NCI-H82 (cell line): ENCODE data around the gene MOCS3.
"Not testable (repeated sequence)": the region's sequence is repeated elsewhere in the genome, so short reads cannot be mapped to it uniquely, and the experiment has no call there.

Source experiments
- DNase-seq: peaks from one replicate; lab custom pipeline; 2025; lab: John Stamatoyannopoulos, UW

MOCS3 gene

DNA sequence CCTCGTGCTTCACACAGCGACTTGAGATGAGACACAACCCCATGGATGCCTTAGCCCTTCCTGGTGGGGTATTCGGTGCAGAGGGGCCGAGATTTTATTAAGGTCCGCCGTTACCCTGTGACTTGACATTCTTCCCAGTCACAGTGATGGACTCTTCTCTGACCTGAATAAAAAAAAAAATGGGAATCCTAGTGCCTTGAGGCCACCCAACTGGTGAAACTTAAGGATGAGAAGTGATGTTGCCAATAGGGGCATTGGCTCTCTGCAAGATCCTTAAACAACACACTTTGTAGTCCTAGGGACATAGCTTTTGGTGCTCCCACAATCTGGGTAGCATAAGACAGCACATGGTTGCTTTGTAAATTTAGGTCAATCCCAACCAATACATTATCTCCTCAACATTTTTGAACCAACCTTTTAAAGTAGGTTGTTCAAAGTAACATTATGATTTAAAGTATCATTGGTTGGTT is 26.6 kb upstream of the MOCS3 start:
- peak; percentile 59 for DNase-seq

DNA sequence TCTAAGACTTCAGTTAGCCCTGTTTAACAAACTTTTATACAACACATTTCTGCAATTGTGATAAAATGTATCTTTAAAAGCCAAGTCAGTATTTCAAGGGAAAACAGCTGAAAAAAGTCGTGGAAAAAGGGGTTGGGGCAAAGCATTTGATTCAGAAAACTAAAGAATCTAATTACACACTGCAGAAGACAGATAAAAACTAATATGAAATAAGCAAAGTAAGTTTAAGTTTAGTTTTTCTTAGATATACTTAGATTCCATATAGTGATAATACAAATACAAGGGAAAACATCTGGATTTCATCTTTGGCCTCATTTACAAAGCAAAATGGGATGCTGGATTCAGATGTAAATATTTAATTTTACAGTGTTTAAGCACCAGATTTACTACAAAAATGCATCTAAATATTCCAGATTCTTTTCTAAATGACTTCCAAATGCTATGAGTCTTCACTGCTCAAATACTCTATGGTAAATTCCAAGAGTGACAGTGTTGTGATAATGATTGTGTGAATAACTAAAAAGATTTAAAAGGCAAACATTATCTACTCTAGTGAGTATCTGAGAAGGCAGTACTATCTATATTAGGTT is 25.8 kb upstream of the MOCS3 start:
- DNase-seq: no peak

DNA sequence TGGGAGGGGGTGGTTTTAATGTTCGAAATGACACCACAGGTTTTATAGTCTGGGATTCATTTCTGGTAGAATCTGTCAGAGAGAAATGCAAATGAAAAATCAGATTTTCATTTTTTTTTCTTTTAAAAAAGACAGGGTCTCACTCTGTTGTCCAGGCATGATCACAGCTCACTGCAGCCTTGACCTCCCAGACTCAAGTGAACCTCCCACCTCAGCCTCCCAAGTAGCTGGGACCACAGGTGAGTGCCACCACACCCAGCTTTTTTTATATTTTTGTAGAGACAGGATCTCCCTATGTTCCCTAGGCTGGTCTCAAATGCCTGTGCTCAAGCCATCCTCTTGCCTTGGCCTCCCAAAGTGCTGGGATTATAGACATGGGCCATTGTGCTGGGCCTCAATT is 25.0 kb upstream of the MOCS3 start:
- DNase-seq: no peak

DNA sequence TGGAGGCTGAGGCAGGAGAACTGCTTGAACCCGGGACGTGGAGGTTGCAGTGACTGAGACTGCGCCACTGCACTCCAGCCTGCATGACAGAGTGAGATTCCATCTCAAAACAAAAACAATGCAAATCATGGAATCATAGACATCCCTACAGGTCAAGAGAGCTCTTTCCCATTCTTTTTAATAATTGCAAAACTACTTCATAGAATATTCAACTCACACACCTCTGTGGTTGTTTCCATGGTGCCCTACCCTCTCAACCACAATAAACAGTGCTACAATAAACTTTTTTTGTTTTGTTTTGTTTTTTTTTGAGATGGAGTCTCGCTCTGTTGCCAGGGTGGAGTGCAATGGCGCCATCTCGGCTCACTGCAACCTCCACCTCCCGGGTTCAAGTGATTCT is 15.5 kb upstream of the MOCS3 start:
- DNase-seq: no peak

DNA sequence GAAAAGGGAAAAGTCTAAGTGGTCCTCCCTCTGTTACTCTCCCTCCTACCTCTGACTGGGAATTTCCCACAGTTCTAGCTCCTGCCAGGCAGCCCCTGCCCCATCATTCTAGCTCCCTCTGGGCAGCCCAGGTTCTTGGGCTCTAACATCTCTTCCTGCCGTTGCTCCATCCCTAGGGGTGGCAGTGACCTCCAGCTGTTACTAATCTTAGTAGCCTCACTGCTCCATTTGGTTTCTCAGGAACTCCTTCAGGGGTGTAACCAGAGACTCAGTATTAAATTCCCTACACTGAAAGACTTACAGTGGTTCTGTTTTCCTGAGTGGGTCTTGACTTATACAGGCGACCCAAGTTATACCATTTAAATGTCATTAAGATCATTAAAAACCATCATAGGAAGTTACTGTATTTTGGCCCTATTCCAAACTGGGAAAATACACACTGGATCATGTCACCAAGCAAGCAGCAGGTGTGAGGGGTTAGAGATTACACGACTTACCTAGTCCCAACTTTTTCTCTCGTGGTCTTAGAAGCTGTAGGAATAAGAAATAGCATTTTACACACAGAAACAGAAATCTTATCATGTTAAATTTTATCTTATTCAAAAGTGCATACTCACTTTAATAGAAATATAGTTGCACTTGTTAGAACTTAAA is 10.4 kb upstream of the MOCS3 start:
- DNase-seq: no peak

DNA sequence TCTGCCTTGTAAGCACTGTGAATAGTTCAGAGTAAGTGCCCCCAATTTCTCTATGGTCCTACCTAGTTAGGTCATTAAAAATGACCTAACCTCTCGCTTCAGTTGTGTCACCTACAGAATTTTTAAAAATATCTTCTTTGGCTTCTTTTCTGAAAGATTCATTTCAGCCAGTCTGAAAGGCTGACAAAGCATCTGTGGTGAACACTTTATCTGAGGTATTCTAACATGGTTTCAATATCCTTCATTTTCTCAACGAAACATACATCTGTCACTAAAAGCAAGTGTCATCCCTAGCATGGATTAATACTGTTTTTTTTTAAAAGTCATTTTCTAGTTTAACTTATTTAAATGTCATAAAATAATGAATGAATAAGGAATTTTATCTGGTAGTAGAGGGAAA is 5.4 kb upstream of the MOCS3 start:
- DNase-seq: no peak

DNA sequence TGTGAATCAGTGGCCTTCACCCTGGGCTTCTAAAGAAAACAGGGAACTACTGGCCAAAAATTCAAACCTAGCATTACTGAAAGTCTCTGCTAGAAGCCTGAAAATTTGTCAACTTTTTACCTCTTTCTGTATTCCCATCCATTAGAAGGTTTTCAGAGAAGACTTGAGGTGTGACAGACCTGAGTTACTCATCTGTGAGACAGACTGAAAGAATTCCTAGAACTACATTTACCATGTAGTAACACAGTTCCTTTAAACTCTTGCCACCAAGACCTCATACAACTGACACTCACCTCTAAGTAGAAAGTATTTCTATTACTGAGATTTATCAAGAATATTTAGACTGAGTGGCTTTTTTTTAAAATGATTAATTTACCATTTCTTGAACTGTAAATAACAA is 4.8 kb upstream of the MOCS3 start:
- no peak for DNase-seq

DNA sequence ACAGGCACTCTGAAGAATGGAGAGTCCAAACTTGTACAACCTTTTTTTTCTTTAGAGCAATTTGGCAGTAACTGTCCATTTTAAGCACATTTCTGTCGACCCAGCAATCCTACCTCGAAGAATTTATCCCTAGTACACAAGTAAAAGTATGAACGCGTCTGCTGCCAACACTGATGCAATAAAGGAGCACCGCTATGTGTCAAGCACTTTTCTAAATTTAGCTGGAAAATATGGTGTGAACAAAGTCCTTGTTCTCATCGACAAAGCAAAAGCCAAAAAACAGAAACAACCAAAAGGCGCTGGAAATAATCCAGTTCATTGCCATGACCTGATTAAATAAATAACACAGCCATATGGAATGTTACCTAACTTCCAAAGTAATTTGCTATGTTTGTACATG is 1.3 kb upstream of the MOCS3 start:
- DNase-seq: no peak

DNA sequence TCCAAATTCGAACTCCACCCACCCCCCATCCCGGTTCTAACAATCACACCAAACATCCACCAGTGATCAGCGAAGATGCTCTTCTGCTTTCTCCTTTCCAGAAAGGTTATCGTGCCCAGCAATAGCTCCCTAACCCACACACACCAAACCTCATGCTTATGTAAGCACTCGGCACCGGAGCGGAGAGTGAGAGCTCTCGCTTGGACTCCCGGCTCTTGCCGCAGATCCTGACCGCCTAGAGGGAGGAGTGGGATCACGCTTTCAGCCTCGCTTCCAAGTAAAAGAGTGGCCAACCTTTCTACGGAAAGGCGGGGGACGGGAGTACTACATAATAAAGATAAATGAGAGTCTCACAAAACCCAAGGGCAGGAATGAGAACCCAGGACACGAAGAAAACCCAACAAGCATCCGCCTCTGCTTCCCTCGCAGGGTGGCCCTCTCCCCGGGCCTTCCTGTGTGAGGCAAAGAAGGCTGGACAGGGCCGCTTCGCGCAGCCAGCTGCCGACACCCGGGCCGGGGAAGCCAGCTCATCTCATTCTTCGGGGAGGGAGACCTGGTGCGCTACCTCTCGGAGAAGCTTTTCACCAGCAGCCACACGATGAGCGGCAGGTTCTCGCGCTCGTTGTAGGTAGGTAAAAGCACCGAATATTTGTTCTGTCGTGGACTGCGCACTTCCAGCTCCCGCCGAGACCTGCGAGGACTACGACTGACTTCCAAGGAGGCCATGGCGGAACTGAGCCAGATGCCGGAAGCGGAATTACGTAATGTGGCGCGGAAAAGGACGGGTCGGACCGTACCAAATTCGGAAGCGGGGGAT is 612 bp upstream of the MOCS3 start, which contains the start of gene DPM1:
Gene DPM1, minus strand, starts transcription at position 735 of the 817 bp plus-strand sequence. Its CDS starts 9 bp downstream, at position 726.
- DNase-seq: peak; percentile 96

DNA sequence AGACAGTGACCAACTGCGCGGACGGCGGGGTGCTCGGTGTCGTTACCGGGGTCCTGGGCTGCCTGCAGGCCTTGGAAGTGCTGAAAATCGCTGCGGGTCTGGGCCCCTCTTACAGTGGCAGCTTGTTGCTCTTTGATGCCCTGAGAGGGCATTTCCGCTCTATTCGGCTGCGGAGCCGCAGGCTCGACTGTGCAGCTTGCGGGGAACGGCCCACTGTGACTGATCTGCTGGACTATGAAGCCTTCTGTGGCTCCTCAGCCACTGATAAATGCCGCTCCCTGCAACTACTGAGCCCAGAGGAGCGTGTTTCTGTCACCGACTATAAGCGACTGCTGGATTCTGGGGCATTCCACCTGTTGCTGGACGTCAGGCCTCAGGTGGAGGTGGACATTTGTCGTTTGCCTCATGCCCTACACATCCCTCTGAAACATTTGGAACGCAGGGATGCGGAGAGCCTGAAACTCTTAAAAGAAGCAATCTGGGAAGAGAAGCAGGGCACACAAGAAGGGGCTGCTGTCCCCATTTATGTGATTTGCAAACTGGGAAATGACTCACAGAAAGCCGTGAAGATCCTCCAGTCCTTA is 1.0 kb downstream of the MOCS3 start:
- DNase-seq: no peak

DNA sequence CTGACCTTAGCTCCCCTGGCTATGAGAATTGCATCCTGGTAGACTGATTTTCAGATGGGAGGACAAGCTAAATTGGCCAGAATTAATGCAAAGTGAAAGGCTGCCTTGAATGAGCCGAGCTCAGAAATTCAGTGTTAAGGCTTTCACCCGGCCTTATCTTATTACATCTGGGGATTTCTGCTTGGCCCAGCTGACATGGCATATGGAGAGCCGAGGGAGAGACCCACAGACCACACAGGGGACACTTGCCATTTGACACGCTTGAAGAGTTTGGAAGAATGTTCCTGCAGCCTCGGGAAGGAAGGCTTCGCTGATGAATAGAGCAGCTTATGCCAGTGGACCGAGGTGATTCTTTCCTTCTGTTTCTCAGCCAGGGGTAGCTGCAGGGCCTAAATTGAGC is 9.0 kb downstream of the MOCS3 start:
- peak; percentile 95 for DNase-seq

DNA sequence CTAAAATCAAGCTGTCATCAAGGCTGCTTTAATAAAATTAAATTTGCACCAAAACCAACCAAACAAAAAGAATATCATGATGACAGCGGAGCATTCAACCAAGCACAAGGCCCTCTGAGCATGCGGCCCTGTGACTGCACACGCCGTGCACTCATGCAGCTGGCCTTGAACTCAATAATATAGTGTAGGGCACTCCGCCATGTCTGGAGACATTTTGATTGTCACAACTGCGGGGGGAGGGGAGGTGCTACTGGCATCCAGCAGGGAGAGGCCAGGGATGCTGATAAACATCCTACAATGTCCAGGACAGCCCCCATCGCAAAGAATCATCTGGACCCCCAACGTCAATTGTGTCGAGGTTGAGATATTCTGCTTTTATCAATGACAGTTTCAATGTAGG is 9.7 kb downstream of the MOCS3 start:
- peak; percentile 28 for DNase-seq

DNA sequence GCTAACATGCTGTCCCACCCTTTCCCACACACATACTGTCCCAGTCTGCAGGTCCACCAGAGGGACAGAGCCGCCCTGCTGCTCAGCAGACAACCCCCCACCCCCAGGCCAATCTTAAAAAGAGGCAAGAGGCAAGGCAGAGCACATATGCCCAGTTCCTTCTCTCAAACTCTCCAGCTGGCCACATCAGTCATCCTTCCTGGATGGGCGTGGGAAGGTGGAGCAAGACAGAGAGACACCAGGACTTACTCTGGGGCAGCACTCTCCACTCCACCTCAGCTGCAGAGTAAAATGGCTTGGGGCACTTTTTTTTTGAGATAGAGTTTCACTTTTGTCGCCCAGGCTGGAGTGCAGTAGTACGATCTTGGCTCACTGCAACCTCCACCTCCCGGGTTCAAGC is 10.8 kb downstream of the MOCS3 start:
- no peak for DNase-seq

DNA sequence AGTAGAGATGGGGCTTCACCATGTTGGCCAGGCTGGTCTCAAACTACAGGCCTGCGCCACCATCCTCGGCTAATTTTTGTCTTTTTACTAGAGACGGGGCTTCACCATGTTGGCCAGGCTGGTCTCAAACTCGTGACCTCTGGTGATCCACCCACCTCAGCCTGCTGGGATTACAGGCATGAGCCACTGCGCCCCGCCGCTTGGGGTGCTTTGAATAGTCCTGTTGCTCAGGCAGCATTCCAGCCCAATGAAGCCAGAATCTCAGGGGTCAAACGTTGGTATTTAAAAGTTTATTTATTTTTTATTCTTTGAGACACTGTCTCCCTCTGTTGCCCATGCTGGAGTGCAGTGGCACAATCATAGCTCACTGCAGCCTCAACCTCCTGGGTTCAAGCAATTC is 11.3 kb downstream of the MOCS3 start:
- DNase-seq: no peak

DNA sequence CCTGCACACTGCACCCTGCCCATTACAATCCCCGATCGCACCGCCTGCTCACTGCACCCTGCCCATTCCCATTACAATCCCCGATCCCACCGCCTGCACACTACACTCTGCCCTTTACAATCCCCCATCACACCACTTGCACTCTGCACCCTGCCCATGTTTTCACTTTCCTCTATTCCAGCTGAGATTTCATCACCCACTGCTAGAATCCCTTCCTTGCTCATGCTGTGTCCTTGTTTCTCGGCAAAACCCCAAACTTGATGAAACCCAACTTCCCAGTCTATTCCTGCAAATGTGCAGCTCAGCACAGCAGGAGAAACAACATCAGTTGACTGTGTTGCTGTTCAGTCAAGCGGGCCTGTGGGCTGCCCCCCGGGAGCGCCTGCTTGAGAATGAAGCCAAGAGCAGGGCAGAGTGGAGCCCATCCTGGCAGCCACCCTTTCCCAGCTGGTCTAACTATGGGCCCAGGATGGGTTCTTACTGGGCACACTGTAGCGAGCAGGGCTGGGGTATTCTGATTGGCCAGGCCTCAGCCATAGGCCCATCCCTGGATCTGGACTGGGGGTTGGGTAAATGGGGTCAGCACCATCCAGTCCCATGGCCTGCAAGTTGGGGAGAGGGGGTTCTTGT is 17.2 kb downstream of the MOCS3 start:
- no peak for DNase-seq

DNA sequence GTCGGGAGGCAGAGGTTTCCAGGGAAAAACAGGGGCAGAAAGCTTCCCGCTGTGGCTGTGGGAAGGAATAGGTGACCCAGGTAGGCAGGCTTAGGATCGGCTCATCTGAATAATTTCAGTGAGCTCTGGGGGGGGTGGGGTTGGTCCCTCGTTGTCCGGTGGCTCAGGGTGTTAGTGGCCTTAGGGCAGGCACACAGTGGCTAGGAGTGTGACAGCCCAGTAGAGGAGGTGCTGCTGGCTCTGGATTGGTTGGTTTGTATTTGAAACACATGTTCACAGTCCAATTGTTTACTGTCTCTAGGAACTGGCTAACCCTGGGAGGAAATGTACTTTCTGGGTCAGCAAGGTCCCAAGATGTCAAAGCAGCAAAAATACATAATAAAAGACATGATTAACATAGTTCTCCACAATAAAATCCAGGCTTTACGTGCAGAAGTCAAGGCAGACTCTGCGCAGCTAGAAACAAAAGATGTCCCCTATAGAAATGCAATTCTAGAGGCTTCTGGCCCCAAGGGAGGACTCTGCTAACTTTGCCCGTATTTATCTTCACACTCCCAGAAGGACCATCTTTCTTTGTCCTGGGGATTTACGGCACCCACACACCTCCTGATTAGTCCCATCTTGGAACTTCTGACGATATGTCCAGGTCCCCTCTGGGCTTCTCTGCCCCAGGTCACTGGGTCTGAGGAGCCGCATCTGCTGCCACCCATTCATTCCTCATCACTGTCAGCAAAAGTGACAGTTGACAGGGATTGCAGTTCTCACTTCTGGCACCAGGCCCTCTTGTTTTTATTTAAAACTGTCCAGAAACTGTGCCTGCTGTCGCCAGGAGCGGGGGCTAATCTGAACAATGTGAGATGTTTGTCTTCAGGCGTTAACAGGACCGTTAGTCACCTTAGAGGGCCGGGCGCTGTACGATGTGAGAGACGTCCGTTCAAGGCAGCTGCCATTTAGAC is 18.7 kb downstream of the MOCS3 start:
- DNase-seq: no peak

DNA sequence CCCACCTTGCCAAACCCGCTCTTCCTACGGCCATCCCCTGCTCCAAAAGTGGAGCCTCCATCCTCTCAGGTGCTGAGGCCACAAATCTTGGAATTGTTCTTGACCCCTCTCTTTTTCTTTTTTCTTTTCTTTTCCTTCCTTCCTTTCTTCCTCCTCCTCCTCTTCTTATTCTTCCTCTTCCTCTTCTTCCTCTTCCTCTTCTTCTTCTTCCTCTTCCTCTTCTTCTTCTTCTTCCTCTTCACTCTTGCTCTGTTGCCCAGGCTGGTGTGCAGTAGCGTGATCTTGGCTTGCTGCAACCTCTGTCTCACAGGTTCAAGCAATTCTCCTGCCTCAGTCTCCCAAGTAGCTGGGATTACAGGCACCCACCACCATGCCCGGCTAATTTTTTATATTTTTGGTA is 19.9 kb downstream of the MOCS3 start:
- not testable (repeated sequence) for DNase-seq

DNA sequence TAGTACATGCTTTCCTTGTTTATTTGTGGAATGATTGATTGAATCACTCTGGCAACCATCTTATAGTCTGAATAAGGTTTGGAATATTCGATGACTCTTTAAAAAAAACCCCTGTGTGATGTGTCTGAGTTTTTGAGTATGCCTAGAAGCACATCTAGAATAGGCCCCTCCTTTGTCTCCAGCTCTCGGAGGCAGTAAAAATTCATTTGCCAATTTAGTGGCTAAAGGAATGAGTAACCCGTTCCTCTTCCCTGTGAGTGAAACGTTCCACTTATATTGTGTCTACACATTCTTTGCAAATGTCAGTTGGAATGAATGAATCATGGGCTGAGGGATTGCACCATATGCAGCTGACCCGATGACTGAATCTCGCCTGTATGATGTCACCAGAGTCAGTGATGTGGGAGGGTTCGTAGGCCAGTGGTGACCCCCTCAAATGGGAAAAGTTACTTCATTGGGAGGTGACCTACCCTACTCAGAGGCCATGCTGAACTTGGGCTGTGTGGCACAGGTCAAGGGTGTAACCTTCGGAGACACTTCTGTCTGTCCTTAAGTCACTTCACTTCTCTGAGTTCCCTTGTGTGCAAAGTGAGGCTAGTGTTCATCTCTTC is 21.6 kb downstream of the MOCS3 start:
- no peak for DNase-seq

DNA sequence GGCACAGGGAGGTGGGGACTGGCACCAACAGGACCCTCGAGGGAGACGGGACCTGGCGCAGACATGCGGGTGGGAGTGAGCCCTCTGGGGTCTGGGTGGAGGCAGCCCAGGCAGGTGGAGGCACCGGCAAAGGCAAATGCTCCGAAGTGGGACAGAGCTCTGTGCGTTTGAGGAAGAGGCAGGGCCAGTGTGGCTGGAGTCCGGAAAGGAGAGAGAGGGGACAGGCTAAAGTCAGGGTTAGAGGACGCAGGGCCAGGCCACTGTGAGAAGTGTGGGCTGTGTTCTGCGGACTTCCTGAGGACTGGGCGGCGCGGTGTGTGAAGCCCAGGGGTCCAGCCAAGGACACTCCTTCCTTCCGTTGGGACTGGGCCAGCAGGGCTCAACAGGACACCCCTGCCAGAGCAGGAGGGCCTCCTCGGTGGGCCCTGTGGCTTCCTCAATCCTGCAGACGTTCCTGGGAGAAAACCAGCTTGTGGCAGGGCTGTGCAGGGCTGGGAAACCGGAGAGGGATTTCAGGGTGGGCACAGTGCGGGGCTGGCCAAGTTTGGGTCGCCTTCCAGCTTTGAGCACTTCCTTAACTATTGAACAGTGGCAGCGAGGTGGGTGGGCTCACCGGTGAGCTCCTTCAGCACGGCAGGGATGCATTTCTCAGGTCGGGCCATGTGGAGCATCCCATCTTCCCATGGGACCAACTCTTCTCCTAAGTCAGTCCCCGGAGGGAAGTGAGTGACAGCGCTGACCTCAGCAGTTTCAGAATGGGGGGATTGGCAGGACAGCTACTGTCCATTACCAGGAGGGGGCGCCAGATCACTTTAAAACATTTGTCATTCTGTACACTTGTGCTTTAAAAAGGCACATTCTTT is 22.5 kb downstream of the MOCS3 start:
- DNase-seq: peak; percentile 89

DNA sequence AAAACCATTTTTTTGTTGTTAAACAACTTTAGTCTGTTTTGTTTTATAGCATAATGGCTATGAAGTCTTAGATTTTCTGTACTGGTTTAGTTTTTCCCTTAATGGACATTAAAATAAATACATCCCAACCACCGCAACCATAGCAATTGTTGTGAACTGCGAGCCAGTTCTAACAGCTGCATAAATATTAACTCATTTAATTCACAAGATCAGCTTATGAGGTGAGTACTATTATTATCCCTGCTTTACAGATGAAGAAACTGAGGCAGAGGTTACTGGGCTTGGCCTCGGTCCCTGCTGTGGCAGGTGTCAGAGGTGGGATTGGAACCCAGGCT is 23.1 kb downstream of the MOCS3 start:
- DNase-seq: no peak
